Measurements from ENCODE around the gene ZNF669. TPM values are rescaled to one million over a fixed set of nuclear protein-coding genes. Genes with fewer than 3 reads are reported as not detected.

The ZNF669 gene
- total and polyA plus RNA-seq, 3 donors from 2014 or later: 9.4 to 12.1 (median 10.6) TPM

GRCh38 chr1:247114351-247115140, 10.4 kb upstream of the ZNF669 start:
- H3K27me3 ChIP-seq: no peaks in the 10 kb centered on the region
- no peaks in the 10 kb centered on the region for H3K36me3 ChIP-seq (ENCODE audit: low read depth, missing control alignments)
- H3K9me3 ChIP-seq: no peaks in the 10 kb centered on the region
- WGBS, 2 donors: 83 to 93% methylated on average over 7 to 13 of the region's 13 CpGs
- intact Hi-C loops (cut with DNase I; ENCODE audit: low total_unique reads): no loop called here
- DNase-seq: no peak
- H3K4me1 ChIP-seq: peaks cover 14% of the 10 kb centered on the region
- no peak overlapping the region for H3K27ac ChIP-seq
- TF ChIP-seq POLR2A (IDR thresholded peaks at IDR 0.05) (no peak), CTCF (IDR thresholded peaks at IDR 0.05) (no peak)
- no peak overlapping the region for H3K4me3 ChIP-seq

DNA sequence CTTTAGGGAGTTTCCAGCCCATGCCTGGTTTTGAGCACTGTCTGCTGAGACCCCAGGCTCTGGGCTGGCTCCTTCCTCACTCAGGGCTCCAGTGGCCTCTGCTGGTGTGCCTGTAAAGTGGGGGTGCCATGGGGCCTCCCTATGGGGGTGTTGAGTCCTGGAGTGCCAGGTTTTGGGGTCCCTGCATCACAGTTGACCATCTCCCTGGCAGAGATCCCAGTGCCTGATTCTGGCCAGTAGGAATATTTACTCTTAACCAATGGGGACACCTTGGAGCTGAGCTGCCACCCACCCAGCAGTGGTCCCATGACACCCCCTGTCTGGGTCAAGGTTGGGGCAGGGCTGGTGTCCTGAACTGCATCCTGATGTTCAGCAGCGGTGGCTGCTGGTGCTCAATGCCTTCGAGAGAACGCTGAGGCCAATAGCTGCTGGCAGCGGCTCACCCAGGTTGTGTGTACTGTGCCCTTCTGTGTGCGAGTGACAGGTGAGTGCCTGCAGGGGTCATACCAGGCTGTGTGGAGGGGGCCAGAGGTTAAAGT, 9.6 kb upstream of the ZNF669 start:
- intact Hi-C loops (cut with DNase I; ENCODE audit: low total_unique reads): no loop called here

GRCh38 chr1:247113094-247113497, 8.9 kb upstream of the ZNF669 start:
- 45 to 77% methylated on average over 2 to 5 of the region's 5 CpGs for WGBS, 2 donors
- DNase-seq: no peak
- Histone ChIP-seq H3K4me1 (peaks cover 14% of the 10 kb centered on the region), H3K9me3 (no peaks in the 10 kb centered on the region), H3K27me3 (no peaks in the 10 kb centered on the region), H3K4me3 (no peak overlapping the region), H3K27ac (no peak overlapping the region), H3K36me3 (ENCODE audit: low read depth, missing control alignments) (no peaks in the 10 kb centered on the region)
- TF ChIP-seq CTCF (IDR thresholded peaks at IDR 0.05) (no peak), POLR2A (IDR thresholded peaks at IDR 0.05) (no peak)
- intact Hi-C loops (cut with DNase I; ENCODE audit: low total_unique reads): no loop called here

More for the DNA sequence above, 9.6 kb upstream of the ZNF669 start:
- DNase-seq: no peak
- Histone ChIP-seq H3K4me3 (no peak overlapping the region), H3K9me3 (no peaks in the 10 kb centered on the region), H3K36me3 (ENCODE audit: low read depth, missing control alignments) (no peaks in the 10 kb centered on the region), H3K27ac (no peak overlapping the region), H3K27me3 (no peaks in the 10 kb centered on the region), H3K4me1 (peaks cover 14% of the 10 kb centered on the region)
- TF ChIP-seq CTCF (IDR thresholded peaks at IDR 0.05) (no peak), POLR2A (IDR thresholded peaks at IDR 0.05) (no peak)
- 90 to 92% methylated on average over 2 to 5 of the region's 5 CpGs for WGBS, 2 donors

GRCh38 chr1:247112479-247112781, 8.3 kb upstream of the ZNF669 start:
- WGBS, 2 donors: 28 to 29% methylated on average over 9 of the region's 9 CpGs
- no peaks in the 10 kb centered on the region for H3K27me3 ChIP-seq
- no peak for DNase-seq
- H3K4me3 ChIP-seq: peak overlapping the region; percentile 71 to 74
- H3K4me1 ChIP-seq: peaks cover 14% of the 10 kb centered on the region
- intact Hi-C loops (cut with DNase I; ENCODE audit: low total_unique reads): no loop called here
- H3K36me3 ChIP-seq (ENCODE audit: low read depth, missing control alignments): no peaks in the 10 kb centered on the region
- H3K9me3 ChIP-seq: no peaks in the 10 kb centered on the region
- TF ChIP-seq POLR2A (IDR thresholded peaks at IDR 0.05) (no peak), CTCF (IDR thresholded peaks at IDR 0.05) (no peak)
- peak overlapping the region in 1 of 2 donors; percentile 55 for H3K27ac ChIP-seq

All from testis (tissue), 3 donors.